ENCODE results near the gene PPT1.
A peak's percentile ranks its signal among the peaks of the same experiment; 100 is the strongest.

The PPT1 gene

DNA sequence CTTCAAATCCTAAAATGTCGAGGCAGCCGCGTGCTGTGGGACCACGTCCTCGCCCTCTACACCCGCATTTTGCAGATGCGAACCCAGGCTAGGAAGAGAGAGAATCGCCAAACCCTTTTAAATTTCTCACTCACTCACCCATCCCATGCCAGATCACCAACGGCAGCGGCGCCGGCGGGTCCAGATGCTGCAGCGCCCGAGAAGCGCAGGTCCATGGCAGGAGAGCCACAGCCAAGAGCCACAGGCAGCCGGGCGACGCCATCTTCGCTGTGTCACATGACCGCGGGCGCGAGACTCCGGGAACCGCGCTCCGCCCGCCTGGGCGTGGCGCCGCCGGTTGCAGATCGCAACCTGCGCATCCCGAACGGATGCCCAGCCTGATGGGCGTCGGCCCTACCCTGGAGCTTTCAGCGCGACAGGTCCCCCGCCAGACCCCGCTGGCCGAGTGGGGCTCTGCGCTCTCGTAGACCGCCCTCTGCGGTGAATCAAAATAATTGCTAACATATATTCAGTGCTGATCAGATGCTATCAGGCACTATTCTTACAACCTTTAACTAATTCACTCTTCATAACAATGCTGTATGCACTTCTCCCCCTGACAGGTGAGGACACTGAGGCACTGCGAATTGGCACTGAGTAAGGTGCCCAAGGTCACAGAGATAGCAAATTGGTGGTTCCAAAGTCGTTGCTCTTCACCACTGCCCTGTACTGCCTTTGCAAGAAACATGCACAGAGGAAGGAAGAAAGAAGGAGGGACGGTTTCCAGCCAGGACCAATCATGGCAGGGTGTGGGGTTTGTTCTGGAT, at the start of gene PPT1:
Gene PPT1, minus strand, starts transcription at position 276 of the 806 bp plus-strand sequence. Its CDS starts 14 bp downstream, at position 262.
- DNase-seq (ENCODE audit: low read depth in 2 of 2, low spot score in 1 of 2), result peak; percentile 35 to 59

DNA sequence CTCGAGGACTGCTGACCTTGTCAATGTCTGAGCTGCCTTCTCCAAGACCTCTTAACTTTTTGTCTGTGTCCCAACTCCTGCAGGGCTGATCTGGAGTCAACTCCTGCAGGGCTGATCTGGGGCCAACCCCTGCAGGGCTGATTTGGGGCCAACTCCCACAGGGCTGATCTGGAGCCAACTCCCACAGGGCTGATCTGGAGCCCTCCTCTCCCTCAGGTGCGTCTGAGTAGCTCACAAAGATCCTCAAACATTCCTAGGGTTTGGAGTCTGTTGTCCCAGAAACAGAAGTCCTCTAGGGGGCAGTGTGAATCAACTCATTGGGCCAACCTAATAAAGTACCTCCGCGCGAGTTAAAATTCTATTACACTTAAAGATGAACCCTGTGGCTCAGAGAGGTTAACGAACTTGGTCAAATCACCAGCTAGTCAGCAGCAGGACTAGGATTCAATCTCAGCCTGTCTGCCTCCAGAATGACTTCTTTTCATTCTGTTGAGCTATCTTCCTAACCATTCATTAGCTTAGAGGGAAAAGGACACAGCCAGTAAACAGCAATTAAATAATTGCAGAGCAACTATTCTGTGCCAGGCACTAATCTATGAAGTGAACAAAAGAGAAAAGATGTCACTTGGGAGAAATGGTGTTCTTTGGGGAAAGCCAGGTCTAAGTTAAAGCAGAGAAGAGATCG, 47.0 kb upstream of the PPT1 start:
- peak in 1 of 2 donors; percentile 19 for DNase-seq (ENCODE audit: low read depth in 2 of 2, low spot score in 1 of 2)

DNA sequence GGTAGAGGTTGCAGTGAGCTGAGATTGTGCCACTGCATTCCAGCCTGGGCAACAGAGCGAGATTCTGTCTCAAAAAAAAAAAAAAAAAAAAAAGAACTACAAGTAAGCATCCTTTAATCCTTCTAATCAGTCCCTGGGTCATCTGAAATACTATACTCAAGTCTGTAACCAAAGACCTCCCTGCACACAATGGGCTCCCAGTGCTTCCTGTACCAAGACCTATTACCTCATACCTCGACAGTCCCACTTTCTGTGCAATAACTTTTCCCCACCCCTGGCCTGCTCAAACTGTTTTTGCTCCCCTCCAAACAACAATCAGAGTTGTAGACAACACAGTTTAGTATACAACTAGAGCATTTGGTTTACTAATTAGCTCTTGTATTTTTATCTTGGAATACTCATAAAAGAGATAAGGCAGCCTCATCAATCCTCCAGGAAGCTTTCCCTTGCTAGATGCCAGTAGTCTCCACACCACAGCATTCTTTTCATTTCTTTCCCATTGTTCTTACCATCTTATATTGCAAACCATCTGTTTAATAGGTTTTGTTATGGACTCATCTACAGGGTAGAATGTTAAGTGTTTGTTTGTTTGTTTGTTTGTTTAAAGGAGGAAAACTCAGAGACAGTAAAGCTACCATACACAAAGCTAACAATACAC, 45.0 kb upstream of the PPT1 start:
- no peak for DNase-seq (ENCODE audit: low read depth in 2 of 2, low spot score in 1 of 2)

DNA sequence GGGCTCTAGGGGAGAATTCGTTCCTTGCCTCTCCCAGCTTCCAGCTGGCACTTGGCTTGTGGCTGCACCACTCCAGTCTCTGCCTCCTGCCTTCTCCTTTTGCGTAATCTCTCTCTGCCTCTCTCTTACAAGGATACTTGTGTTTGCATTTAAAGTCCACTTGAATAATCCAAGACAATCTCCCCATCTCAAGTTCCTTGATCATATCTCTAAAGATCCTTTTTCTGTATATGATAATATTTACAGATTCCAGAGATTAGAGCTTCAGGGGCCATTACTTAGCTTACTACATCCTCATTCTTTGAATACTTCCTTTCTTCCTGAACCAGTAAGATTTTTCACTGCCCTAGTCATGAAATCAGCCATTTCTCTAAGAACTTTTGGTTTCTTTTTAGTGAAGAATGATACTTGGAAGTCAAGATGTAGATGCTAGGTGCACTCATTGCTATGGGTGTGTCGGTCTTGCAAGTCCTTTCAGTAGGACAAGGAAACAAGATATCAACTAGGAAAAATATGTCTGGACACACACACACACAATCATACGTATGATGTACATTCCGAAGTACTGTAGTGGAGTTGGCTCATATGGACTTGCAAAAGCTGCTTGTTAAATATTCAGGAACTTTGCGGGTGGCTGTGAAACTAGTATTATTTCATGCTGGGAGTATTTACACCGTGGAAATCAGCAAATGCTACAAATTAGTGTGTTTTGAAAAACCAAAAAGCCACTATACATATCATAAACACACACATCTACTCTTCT, 43.3 kb upstream of the PPT1 start:
- no peak for DNase-seq (ENCODE audit: low read depth in 2 of 2, low spot score in 1 of 2)

DNA sequence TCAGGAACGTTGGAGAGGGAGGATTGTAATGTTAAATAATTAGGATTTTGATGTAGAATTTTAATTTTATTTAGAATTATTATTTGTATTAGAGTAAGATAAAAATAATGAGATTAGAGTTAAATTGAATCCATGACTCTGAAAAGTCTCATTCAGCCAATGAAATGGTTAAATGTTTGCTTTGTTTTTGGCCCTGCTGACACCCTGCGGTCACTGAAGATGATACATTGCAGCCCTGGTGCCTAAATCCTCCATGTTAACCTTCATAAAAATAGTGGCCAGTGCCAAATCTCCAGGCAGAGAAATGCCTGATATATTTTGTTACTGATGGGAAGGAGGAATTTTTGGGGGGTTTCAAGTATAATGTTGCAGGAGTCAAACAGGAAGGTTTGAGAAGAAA, 36.8 kb upstream of the PPT1 start:
- DNase-seq (ENCODE audit: low read depth in 2 of 2, low spot score in 1 of 2), result no peak

DNA sequence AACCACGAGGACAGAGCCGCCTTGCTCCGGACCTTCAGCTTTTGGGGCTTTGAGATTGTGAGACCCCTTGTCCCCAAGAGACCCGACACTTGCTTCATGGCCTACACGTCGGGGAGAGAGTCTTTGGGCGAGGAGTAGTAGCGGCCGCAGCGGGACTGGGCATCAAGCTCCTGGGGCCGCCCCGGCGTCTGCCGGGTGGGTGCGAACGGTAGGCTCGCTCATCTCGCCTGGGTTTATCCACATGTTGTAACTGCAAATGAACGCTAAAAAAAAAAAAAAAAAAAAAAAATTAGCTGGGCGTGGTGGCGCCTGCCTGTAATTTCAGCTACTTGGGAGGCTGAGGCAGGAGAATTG, 36.2 kb upstream of the PPT1 start:
- no peak for DNase-seq (ENCODE audit: low read depth in 2 of 2, low spot score in 1 of 2)

DNA sequence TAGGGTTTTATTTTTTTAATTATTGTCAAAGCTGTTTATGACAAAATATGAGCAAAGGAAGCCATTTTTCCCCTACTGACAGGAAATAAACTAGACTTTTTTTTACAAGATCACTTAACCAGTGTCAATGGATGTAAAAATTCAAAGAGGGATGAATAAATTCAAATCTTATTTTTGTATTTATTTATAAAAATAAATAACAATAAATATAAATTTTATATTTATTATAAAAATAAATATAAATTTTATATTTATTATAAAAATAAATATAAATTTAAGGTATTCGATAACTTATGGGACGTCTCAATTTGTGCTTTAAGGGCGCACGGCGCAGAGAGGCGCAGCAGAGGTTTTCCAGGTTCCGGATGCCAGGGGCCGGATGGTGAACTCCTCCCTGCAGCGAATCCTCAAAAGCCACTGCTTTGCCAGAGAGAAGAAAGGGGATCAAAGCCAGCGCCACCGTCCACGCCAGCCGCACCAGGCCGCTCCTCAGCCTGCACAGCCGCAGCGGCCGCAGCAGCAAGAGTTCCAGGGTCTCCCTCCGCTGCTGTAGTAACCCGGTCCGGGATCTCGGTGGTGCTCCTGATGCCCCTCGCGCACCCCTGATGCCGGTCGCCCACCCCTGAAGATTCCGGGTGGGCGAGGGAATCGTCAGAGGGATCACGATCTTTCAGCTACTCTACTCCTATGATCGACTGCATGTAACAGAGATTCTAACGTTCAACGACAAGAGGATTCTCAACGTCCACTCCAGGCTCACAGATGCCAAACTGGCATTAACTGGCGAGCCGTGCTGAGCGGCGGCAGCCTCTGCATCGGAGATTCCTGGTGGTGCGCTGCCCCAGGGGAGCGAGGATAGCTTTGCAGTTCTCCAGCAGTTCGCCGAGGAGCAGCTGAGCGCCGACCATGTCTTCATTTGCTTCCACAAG, 35.6 kb upstream of the PPT1 start:
- no peak for DNase-seq (ENCODE audit: low read depth in 2 of 2, low spot score in 1 of 2)

DNA sequence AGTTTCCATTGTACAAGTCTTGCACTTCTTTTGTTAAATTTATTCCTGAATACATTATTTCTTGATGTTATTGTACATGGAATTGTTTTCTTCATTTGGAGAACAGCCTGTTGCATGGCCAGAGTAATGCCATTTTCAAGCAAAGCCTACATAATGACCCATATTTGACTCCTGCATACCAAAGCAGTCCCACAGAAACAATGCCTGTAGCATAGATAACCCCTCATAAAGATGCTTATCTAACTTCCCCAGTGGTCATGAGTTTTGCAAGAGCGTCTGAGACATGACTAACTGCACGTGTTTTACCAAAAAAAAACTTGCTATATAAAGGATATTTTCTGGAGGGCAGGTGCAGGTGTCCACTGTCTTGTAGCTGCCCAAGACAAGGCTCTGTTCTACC, 33.8 kb upstream of the PPT1 start:
- DNase-seq (ENCODE audit: low read depth in 2 of 2, low spot score in 1 of 2), result no peak

DNA sequence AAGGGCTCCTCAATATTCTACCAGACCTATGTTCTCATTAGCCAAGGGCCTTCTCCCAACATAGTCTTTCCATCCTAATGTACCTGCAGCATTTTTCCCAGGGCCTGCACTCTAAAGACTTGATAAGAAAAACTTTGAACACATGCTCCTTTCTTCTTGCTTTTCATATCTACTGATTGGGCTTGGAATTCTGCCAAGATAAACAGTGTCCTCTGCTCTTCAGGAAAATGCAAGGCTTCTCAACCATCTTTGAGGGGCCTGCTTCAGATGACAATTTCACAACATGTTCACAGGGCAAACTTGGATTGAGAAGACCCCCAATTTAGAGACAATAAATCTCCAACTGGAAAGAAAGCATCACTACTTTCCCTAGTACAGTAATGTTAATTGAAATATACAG, 25.8 kb upstream of the PPT1 start:
- DNase-seq (ENCODE audit: low read depth in 2 of 2, low spot score in 1 of 2), result no peak

DNA sequence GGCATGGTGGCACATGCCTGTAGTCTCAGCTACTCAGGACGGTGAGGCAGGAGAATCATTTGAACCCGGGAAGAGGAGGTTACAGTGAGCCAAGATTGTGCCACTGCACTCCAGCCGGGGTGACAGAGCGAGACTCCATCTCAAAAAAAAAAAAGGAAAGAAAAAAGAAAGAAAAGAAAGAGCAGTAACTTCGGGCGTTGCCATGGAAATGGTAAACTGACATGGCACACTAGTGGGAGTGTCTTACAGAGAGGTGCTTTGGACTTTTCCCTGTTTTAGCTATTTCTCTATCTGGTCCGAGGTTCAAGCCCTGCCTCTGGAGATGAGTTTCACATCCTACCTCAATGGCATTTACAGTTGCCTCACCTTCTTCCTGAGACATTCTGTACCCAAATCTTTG, 23.1 kb upstream of the PPT1 start:
- no peak for DNase-seq (ENCODE audit: low read depth in 2 of 2, low spot score in 1 of 2)

DNA sequence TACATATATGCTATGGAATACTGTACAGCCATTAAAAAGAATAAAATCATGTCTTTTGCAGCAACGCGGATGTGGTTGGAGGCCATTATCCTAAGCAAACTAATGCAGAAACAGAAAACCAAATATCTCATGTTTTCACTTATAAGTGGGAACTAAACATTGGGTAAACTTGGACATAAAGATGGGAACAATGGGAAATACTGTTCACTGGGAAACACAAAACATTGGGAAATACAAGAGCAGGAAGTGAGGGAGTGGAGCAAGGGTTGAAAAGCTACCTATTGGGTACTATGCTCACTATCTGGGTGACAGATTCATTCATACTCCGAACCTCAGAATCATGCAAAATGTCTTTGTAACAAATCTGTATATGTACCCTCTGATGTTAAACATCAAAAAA, 17.3 kb upstream of the PPT1 start:
- DNase-seq (ENCODE audit: low read depth in 2 of 2, low spot score in 1 of 2), result no peak

DNA sequence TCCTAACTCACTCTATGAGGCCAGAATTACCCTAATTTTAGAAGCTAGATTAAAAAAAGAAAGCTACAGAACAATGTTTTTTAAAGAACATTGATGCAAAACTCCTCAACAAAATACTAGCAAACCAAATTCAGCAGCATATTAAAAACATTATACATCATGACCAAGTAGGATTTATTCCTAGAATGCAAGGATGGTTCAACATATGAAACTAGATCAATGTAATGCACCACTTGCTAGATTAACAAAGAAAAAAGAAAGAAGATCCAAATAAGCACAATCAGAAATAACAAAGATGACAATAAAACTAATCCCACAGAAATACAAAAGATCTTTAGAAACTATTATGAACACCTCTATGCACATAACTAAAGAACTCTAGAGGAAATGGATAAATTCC, 13.3 kb upstream of the PPT1 start:
- no peak for DNase-seq (ENCODE audit: low read depth in 2 of 2, low spot score in 1 of 2)

DNA sequence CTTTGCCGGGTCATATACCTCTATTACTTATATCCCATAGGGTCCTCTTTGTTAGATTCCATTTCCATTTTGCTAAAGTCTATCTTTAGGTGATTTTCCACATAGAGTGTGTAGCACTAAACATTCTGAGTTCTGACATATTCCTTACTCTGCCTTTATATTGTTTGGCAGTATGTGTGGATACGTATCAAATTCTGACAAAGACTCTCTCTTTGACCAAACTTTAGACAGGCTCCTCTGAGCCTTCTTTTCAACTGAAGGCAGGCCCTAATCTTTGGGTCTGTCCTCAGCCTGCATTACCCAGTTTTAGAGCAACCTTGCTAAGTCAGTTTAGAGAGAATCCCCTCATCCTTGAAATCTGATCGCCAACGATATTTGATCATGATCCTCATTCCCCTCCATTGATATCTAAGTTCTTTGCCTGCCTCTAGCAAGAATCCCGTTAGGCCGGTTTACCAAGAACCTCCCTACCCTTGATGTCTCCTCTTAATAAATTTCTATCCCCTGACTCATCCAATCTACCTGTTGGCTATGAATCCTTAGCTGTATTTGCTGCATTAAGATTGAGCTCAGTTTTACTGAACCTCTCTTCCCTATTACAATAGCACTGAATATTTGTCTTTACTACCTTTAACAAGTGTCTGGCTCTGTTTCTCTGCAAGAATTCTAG, 10.4 kb upstream of the PPT1 start:
- no peak for DNase-seq (ENCODE audit: low read depth in 2 of 2, low spot score in 1 of 2)

DNA sequence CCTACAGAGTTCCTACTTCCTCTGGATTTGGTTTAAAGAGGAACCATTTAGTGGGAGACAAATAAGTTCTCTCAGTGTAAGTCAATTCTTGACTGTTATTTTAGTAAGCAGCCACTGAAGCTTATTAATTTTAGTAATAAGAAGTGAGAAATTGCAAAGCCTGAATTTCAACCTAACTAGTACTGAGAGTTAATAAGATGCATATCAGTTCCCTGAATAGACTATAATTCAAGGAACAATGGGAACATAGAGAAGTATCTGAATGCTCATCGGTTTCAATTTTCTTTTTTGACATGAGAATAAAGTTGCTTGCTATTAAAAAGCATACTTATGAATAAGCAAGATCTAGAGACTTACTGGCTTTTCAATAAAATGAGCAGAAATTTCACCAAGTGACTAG, 8.0 kb upstream of the PPT1 start:
- no peak for DNase-seq (ENCODE audit: low read depth in 2 of 2, low spot score in 1 of 2)

DNA sequence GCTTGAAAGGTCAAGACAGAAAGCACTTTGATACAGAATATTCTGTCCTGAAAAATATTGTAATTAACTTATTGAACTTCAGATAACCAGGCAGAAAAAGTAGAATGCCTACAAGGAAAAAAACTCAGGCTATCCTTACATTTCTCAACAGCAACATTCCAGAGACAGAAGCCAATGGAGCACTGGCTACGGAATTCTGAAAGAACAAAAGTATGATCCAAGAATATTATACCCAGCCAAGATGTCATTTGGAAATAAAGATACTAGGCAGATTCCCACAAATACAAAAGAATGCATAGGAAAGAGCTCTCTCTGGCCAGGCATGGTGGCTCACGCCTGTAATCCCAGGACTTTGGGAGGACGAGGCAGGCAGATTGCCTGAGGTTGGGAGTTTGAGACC, 5.8 kb upstream of the PPT1 start:
- DNase-seq (ENCODE audit: low read depth in 2 of 2, low spot score in 1 of 2), result no peak

DNA sequence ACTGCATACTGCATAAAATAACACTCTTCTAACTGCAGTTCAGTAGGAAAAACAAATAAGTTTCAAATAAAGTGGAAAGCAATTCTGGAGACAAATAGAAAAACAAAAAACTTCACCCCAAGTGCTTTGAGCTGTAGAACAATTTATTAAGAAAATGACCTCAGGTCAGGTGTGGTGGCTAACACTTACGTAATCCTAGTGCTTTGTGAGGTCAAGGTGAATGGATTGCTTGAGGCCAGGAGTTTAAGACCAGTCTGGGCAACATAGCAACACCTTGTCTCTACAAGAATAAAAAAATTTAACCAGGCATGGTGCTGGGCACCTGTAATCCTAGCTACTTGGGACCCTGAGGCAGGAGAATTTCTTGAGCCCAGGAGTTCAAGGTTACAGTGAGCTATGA, 5.0 kb upstream of the PPT1 start:
- no peak for DNase-seq (ENCODE audit: low read depth in 2 of 2, low spot score in 1 of 2)

DNA sequence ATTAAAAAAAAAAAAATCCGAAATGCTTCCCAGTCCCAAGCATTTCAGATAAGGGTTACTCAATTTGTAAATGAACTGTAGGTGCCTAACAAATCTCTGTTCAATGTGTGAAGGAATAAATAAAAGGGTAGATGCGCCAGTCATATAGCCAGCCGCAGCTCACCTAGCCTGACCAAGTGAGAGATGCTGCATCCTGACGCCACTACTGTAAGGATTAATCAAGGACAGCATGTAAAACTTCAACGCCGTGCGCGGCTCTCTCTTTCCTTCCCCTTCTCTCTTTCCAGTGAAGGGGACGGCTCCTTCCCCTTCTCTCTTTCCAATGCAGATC, 441 bp downstream of the PPT1 start:
- DNase-seq (ENCODE audit: low read depth in 2 of 2, low spot score in 1 of 2), result no peak

DNA sequence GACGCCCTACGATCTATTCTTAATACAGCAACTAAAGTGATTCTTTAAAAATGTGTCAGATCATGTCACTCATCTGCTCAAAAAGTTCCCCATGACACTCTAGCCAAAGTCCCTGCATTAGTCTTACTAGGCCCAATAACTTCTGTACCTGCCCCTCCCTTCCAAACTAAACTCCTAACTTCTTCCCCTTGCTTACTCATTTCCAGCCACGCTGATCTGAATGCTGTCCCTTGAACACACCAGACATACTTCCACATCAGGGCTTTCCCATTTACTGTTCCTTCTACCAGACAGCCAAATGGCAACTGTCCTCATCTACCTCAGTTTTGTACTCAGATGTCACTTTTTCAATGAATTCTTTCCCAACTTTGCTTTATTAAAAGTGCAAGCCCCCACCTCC, 1.2 kb downstream of the PPT1 start:
- DNase-seq (ENCODE audit: low read depth in 2 of 2, low spot score in 1 of 2), result no peak

DNA sequence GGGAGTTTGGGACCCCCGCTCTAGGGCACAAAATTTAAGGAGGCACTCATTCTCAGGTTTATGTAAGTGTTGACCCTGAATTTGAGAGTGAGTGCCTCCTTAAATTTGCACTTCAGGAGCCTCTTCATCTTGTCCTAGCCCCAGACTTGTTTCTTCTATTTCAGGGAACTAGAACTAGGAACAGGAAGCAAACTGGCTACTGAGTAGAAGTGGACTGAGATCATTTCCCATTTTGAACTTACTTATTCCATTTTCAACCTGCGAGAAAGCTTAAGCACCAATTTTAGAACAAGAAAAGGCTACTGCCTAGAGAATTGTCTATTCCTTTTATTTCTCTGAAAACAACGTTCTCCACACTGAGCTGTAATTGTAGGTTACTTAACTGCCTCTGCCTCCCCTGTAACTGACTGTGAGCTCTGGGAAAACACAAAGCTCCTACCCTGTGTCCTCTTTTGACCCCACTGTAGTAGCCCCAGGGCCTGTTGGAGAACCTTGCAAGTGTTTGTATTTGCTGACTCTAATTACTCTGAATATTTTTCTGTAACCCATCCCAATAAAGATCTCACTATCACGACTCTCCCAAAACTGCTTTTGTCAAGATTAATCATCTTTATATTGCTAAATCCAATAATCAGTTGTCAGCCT, 2.5 kb downstream of the PPT1 start:
- no peak for DNase-seq (ENCODE audit: low read depth in 2 of 2, low spot score in 1 of 2)

Measured in stimulated activated CD8-positive, alpha-beta memory T cell treated with anti-CD3 and anti-CD28 coated beads, Interleukin-4, amount 100 ng/mL, for 1 hour (primary cell).